GM12872 (cell line): ENCODE results near the gene ZCWPW2.

Experiments used
- TF ChIP-seq, protein P1 (sequence below): IDR thresholded peaks from 3 replicates; pipeline ENCODE4 v1.5.1; 2011; ENCODE audit warnings: low read depth, mild to moderate bottlenecking, low read length, moderate library complexity; ENCODE audit not compliant: insufficient read depth

ZCWPW2 gene

GRCh38 chr3:28575100-28575745 lies 226.7 kb downstream of the ZCWPW2 start:
- TF ChIP-seq, protein P1, sequence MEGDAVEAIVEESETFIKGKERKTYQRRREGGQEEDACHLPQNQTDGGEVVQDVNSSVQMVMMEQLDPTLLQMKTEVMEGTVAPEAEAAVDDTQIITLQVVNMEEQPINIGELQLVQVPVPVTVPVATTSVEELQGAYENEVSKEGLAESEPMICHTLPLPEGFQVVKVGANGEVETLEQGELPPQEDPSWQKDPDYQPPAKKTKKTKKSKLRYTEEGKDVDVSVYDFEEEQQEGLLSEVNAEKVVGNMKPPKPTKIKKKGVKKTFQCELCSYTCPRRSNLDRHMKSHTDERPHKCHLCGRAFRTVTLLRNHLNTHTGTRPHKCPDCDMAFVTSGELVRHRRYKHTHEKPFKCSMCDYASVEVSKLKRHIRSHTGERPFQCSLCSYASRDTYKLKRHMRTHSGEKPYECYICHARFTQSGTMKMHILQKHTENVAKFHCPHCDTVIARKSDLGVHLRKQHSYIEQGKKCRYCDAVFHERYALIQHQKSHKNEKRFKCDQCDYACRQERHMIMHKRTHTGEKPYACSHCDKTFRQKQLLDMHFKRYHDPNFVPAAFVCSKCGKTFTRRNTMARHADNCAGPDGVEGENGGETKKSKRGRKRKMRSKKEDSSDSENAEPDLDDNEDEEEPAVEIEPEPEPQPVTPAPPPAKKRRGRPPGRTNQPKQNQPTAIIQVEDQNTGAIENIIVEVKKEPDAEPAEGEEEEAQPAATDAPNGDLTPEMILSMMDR, result no peak
